ENCODE measurements around the gene KCNE3.
A peak's percentile ranks its signal among the peaks of the same experiment; 100 is the strongest.

KCNE3 gene

DNA sequence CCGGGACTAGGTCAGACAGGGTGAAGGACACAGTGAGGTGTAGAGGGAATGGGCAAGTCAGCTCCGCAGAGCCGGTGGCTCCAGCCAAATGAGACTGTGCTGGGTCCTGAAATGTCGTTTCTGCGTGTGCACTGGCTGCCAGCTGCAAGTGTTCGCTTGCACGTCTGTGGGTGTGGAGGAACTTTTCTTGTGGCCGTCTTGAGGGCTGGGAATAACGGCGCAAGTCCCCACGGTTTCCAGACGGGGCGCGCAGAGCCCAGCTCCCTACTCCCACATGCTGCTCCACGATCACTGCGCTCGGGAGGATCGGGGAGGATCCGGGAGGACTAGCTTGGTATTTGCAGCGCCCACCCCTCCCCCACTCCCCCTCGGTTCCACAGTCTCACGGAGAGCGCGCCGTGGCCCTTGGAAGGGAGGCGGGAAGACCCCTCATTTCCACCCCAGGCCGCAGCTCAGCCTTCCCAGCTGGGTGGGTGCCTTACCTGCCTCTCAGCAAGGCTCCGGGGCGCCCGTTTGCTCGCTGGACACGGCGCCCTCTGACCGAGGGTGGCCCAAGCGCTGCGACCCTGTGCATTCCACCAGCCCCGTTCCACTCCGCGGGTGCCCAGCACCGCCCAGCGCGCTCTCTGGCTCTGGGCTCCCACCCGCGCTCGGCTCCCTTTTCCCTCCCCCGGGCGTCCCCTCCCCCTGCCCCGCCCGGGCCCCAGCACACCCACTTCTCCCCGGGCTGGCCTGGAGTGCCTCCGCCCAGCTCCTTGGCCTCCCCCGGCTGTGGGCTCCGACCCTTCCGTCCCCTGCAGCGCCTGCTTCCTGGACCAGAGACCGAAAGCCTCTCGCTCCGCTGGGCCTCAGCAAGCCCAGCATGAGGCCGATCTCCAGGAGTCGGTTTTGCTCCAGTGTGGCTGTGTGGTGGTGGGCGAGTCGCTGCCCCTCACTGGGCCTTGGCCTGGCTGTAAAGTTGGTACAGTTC, at the start of gene KCNE3:
Gene KCNE3 (minus strand): TSS at position 634 of the 970 bp plus-strand sequence. CDS start 9,986 bp downstream, outside the sequence.
- DNase-seq (ENCODE audit: low spot score) = no peak

DNA sequence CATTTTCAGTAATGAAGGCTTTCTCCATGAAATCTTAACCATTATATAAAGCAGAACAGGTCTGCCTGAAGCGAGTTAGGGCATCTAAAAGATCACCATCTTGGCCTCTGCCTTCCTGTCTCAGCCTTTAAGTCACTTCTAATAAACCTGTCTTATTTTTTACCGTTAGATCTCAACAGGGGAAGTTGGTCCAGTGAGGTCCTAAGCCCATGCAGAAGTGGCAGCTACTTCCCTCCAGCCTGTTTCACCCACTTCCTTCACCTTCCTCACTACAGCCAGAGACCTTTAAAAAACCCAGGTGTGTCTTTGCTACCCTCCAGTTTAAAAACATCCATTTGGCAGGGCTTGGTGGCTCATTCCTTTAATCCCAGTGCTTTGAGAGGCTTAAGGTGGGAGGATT, 40.2 kb upstream of the KCNE3 start:
- DNase-seq (ENCODE audit: low spot score) = no peak

DNA sequence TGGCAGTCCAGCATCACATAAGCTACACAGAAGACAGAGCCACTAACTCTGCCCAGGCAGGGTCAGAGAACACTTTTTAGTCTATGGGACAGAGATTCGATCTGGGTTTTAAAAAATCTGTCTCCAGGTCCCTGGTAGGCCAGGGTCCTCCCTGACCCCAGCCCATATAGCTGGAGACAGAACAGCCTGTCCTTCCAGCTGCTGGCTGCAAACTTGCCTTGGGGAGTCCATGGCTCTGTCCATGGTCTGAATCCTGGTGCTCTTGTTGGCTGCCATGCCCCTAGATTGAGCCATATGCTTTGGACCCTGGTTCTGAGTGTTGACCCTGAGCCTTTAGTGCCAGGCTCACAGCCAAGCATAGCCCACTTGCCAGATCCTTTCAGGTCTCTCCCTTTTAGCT, 39.5 kb upstream of the KCNE3 start:
- no peak for DNase-seq (ENCODE audit: low spot score)

DNA sequence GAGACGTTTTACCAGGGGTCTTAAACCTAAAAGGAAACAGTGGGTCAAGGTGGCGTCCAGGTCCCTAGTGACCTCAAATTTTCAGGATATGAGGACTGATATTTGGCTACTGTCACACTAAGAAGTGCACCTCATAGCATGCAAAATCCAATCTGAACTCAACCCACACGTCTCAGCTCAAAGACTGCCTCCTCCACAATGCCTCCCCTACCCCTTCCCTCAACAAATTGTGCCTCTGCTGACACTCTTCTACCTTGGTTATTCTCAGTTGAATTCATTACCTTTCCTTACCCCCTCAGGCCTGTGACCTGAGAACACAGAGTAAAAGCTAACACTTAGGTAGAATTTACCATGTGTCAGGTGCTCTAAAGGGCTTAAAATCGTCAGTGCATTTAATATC, 38.6 kb upstream of the KCNE3 start:
- no peak for DNase-seq (ENCODE audit: low spot score)

- no peak for DNase-seq (ENCODE audit: low spot score)
These were observed 36.8 kb upstream of the KCNE3 start for GRCh38 chr11:74504100-74504691.

- no peak for DNase-seq (ENCODE audit: low spot score)
These were observed 27.6 kb upstream of the KCNE3 start for GRCh38 chr11:74494916-74495315.

DNA sequence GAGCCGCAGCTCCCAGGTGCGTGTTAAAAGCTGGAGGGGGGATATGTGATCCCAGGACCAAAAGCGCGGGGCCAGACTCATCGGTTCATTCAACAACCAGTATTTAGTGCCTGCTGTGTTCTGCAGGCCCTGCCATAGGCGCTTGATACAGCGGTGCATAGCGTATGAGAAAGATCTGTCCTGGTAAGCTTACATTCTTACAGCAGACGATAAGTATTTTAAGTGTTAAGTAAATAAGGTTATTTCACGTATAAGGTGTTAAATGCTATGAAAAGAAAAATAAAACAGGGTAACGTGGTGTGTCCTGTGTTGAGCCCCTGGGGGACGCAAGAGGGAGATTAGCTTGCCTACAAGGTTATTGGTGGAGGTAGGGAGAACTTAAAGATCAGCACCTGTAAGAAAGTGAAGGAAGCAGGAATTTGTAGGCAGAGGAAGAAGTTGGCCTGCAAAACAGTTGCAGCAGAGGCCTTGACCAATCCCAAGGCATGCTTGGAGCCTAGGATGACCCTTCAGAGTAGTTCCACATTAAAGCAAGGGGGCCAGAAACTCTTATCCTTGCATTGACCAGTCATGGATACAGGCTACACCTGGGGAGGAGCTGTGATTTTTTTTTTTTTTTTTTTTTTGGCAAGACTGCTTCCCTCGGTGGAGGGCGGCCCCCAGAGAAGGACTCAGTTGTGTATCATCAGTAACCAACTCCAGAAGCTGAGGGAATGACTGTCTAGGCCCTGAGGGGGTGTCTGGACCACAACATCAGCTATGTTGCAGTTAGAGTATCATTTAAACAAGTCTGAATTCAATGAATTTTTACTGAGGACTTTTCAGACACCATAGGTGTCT, 26.7 kb upstream of the KCNE3 start:
- DNase-seq (ENCODE audit: low spot score) = no peak

DNA sequence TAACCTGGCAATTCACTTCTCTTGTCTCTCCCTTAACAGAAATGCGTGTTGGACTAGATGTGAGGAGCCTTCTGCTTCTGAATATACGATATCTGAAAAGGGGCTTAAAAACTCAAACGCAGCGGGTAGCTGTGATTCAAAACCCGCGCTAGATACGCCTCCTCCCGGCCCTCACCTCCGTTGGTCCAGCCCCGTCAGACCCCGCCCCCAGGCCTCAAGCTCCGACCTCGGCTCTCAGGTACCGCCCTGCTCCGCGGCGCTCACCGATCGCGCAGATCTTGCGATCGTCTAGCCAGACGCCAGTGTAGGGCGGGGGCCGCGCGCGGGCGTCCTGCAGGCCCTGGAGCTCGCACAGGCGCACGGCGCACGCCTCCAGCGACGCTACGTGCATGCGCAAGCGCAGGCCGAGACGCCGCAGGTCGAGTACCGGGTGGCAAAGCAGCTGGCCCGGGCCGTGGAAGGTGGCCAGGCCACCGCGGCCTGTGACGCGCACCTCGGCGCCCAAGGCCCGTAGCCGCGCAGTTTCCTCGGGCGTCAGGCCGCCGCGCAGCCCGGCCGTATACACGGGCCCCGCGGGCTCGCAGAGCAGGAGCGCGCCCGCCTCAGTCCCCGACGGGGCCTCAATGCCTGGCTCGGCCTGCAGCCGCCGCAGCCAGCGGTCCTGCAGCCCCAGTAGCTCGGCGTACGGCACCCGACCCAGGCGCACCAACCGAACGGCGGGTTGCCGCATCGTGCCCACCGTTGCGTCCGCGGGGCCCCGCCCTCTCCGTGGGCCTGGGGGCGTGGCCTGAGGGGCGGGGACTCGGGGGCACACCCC, 25.8 kb upstream of the KCNE3 start, which contains the start of gene LIPT2:
Gene LIPT2 (minus strand): TSS at position 751 of the 817 bp plus-strand sequence. CDS start 21 bp downstream, at position 730.
- peak; percentile 98 for DNase-seq (ENCODE audit: low spot score)

DNA sequence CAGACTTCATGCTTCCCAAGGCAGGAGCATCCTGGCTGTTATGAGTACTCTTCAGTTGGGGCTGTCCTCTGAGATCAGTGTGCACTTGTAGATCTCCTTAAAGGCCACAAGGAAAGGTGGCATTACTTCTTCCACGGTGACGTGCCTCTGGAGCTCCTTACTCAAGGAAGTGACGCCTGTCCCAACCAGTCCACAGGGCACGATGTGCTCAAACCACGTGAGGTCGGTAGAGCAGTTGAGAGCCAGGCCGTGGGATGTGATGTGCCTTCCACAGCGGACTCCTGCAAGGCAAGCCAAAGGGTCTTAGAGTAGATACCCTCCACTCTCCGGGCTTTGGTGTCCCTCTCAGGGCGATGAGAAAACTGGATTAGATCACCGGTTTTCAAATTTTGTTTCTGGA, 24.7 kb upstream of the KCNE3 start:
- no peak for DNase-seq (ENCODE audit: low spot score)

DNA sequence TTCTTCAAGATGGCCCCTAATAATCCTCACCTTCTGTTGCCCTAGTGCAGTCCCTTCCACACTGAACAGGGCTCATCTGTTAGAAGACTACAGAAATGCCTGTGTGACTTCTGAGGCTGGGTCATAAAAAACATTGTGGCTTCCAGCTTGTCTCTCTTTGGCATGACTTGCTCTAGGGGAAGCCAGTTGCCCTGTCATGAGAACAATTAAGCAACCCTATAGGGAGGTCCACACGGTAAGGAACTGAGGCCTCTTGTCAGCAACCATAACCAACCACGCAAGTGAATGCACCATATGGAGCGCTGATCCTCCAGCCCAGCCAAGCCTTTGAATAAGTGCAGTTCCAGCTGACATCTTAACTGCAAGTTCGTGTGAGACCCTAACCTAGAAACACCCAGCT, 23.6 kb upstream of the KCNE3 start:
- no peak for DNase-seq (ENCODE audit: low spot score)

DNA sequence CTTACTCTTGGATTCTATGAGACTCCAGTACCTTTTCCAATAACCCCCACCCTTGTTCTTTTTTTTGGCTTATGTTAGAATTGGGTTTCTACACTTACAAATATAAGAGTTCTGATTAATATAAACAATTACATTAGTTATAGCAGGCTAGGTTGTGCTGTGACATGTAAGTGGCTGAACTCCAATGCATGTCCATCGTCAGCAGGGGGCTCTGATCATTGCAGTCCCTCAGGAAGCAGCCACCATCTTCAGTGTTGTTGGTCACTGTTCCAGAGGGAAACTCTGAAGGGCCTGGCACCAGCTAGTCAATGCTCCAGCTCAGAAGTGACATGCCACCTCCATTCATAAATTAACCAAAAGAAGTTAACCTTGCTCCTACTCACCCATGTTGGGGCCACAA, 20.5 kb upstream of the KCNE3 start:
- peak; percentile 12 for DNase-seq (ENCODE audit: low spot score)

GRCh38 chr11:74485868-74486267, 18.5 kb upstream of the KCNE3 start:
- no peak for DNase-seq (ENCODE audit: low spot score)

DNA sequence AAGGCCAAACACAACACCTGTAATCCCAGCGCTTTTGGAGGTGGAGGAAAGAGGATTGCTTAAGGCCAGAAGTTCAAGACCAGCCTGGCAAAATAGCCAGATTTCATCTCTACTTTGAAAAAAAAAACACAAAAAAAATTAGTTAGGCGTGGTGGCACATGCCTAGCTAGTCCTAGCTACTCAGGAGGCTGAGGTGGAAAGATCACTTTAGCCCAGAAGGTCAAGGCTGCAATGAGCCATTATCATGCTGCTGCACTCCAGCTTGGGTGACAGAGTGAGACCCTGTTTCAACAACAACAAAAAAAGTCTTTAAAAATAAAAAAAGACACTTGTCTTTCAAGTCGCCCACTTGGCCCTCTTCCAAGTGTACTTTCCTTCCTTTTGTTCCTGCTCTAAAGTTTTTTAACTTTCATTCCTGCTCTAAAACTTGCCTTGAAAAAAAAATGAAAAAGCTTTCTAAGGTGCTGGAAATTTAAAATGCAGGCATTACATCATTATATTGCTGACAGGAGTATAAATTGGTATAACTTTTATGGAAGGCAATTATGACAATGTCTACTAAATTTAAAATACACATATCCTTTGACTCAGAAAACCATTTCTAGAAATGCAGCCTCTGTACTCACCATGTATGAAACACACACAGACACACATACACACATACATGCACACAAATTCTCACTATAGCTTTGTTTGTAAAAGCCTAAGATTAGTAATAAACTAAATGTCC, 13.5 kb upstream of the KCNE3 start:
- no peak for DNase-seq (ENCODE audit: low spot score)

GRCh38 chr11:74479732-74480123, 12.4 kb upstream of the KCNE3 start:
- no peak for DNase-seq (ENCODE audit: low spot score)

DNA sequence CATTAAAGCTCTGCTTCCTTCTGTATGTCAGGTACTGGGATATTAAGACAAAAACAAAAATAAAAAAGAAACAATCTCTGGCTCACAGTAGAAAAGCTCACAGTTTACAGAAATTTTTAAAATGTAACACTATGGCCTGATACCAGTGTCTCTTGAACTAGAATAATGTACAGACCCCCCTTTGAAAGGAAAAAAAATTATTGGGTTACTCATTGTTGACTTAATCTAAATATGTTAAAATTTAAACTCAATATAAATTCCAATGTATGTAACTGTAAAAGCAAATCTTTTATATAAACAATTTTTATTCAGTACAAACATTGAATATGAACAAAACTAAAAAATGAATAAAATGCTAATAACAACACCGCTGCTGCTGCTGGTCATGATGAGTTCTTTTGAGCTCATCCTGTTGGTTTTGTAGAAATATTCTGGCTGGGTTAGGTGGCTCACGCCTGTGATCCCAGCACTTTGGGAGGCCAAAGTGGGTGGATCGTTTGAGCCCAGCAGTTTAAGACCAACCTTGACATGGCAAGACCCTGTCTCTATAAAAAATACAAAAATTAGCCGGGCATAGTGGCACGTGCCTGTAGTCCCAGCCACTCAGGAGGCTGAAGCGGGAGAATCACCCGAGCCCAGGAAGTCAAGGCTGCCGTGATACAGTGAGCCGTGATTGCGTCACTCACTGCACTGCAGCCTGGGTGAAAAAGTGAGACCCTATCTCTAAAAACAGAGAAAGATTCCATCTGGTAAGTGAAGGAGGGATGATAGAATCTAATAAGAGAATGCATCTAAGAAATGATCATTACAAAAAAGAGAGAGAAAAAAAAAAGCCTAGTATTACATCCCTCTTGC, 11.8 kb upstream of the KCNE3 start:
- no peak for DNase-seq (ENCODE audit: low spot score)

DNA sequence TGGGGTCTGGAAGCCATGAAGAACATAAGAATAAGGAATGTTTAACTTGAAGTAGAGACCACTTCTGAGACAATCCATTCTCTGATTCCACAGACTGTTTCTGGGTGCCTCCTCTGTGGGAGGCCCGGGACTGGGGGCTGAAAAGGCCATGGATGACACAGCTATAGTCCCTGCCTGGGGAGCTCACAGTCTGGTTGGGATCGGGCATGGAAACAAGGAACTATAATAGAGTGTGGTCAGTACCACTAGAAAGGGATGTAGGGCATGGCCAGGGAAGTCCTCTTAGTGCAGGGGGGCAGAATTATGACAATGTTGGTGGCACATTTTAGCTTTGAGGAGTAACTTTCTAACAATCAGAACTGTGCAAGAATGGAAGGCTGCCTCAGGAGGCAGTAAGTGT, 9.2 kb upstream of the KCNE3 start:
- DNase-seq (ENCODE audit: low spot score) = no peak

- no peak for DNase-seq (ENCODE audit: low spot score)
These were observed 7.0 kb upstream of the KCNE3 start for GRCh38 chr11:74474316-74474715.

- no peak for DNase-seq (ENCODE audit: low spot score)
These were observed 6.2 kb upstream of the KCNE3 start for GRCh38 chr11:74473382-74474173.
